ENCODE results near the gene FALEC. TPM values are rescaled to one million over a fixed set of nuclear protein-coding genes. Genes with fewer than 3 reads are reported as not detected.

FALEC gene
- total and polyA plus RNA-seq, 11 donors: 0.18 to 0.96 (median 0.49) TPM; not detected in 7

GRCh38 chr1:150525348-150525747 is 9.8 kb downstream of the FALEC start:
- H3K27ac ChIP-seq: no peak overlapping the region
- ATAC-seq (no peak), DNase-seq (no peak)
- no peaks in the 10 kb centered on the region for H3K9me3 ChIP-seq
- 86 to 90% (median 89%) methylated on average over 3 of the region's 3 CpGs for WGBS, 4 donors
- H3K27me3 ChIP-seq: no peaks in the 10 kb centered on the region
- TF ChIP-seq CTCF (IDR thresholded peaks at IDR 0.05) (no peak), POLR2A (IDR thresholded peaks at IDR 0.05) (no peak)
- intact Hi-C loops (cut with DNase I): no loop called here
- peaks cover 0 to 10% (median 0%) of the 10 kb centered on the region in 12 donors for H3K4me1 ChIP-seq
- H3K4me3 ChIP-seq: no peak overlapping the region
- H3K36me3 ChIP-seq: no peaks in the 10 kb centered on the region

- Histone ChIP-seq H3K27ac (no peak overlapping the region), H3K9me3 (no peaks in the 10 kb centered on the region), H3K36me3 (no peaks in the 10 kb centered on the region), H3K4me3 (no peak overlapping the region), H3K27me3 (no peaks in the 10 kb centered on the region), H3K4me1 (peaks cover 0 to 19% (median 7%) of the 10 kb centered on the region in 12 donors)
- WGBS, 4 donors: 92 to 100% (median 96%) methylated on average over 1 of the region's 1 CpG
- TF ChIP-seq POLR2A (IDR thresholded peaks at IDR 0.05): no peak
- TF ChIP-seq CTCF (IDR thresholded peaks at IDR 0.05): no peak
- DNase-seq (no peak), ATAC-seq (no peak)
- intact Hi-C loops (cut with DNase I): no loop called here
Observed at GRCh38 chr1:150528196-150528595, 12.6 kb downstream of the FALEC start.

GRCh38 chr1:150529017-150529416 is 13.5 kb downstream of the FALEC start:
- intact Hi-C loops (cut with DNase I): no loop called here
- ATAC-seq: peak in 2 of 4 donors; percentile 3 to 34
- Histone ChIP-seq H3K4me3 (no peak overlapping the region), H3K4me1 (peaks cover 0 to 23% (median 9%) of the 10 kb centered on the region in 12 donors), H3K27ac (peak overlapping the region in 2 of 12 donors; percentile 14 to 33), H3K27me3 (no peaks in the 10 kb centered on the region), H3K9me3 (no peaks in the 10 kb centered on the region), H3K36me3 (no peaks in the 10 kb centered on the region)
- TF ChIP-seq POLR2A (IDR thresholded peaks at IDR 0.05): no peak
- no peak for TF ChIP-seq CTCF (IDR thresholded peaks at IDR 0.05)
- WGBS, 4 donors: 24 to 41% (median 31%) methylated on average over 4 of the region's 4 CpGs
- no peak for DNase-seq

DNA sequence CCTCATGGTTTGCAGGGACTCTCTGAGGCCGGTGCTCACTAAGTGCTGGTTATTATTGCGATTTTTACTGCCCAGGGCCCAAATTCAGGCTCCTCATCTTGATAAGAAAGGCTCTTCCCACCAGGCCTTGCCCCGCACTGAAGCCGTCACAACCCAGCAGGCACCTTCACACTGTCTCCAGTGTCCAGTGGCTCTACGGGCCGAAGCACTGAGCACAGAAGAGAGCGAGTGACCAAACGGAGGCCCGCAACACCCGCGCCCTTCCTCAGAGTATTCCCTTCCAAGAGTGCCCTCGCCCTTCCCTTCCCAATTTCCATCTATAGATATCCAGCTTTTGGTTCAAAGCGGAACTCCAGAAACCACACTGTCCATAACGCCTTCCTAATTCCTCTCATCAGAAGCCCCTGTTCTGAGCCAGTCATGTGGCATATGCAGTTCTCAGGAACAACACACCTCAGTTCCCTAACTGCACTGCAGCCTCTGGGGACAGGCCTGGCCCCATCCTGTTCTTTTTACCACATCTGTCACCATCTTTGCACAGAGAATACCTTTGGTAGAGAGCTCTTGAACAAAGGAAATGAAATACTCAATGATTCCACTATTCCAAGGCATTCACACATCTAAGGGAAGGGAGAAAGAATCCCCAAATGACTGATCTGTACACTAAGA is 15.1 kb downstream of the FALEC start:
- WGBS, 4 donors: 95 to 97% (median 96%) methylated on average over 14 of the region's 14 CpGs
- H3K4me1 ChIP-seq: peaks cover 0 to 35% (median 9%) of the 10 kb centered on the region in 12 donors
- no peaks in the 10 kb centered on the region for H3K36me3 ChIP-seq
- no peak for DNase-seq
- ATAC-seq: no peak
- H3K9me3 ChIP-seq: no peaks in the 10 kb centered on the region
- no peak overlapping the region for H3K4me3 ChIP-seq
- intact Hi-C loops (cut with DNase I): loop anchor here in 7 of 10 donors (5.0 to 10.0 kb wide), 5 partner anchors 43 to 276 kb away; partner anchors contain the start of genes TARS2 (in 2 of the 7) and CA14 (in 1 of the 7)
- H3K27ac ChIP-seq: no peak overlapping the region
- TF ChIP-seq POLR2A (IDR thresholded peaks at IDR 0.05): no peak
- no peak for TF ChIP-seq CTCF (IDR thresholded peaks at IDR 0.05)
- H3K27me3 ChIP-seq: no peaks in the 10 kb centered on the region

Data from heart left ventricle (tissue), 16 donors.